Liver (tissue), 3 donors: ENCODE measurements around the gene CACNA1E.

ENCODE experiments used
- CTCF ChIP-seq: fragments of 150-350 bp; IDR thresholded peaks from 2 replicates; pipeline ENCODE4 v1.5.1; 2017; ENCODE audit warnings: improper control_type of control experiment, low read depth, low read length; ENCODE audit not compliant: missing input control
- EGR1 ChIP-seq, 2 donors: IDR thresholded peaks; 2 replicates each; pipeline ENCODE4 v1.6.1; 2016 to 2018; ENCODE audit warnings: antibody characterized with exemption in 2 of 2, low read depth in 2 of 2
- HNF4G ChIP-seq: IDR thresholded peaks from 2 replicates; pipeline ENCODE4 v1.6.1; 2016; ENCODE audit warnings: antibody characterized with exemption
- JUND ChIP-seq, 2 donors: IDR thresholded peaks; 2 replicates each; pipeline ENCODE4 v1.6.1; 2016; ENCODE audit warnings: antibody characterized with exemption in 2 of 2
- RAD21 ChIP-seq, 2 donors: IDR thresholded peaks; 2 replicates each; pipeline ENCODE4 v1.6.1; 2016; ENCODE audit warnings: antibody characterized with exemption in 2 of 2, mild to moderate bottlenecking in 2 of 2
- REST ChIP-seq: IDR thresholded peaks from 2 replicates; pipeline ENCODE4 v1.6.1; 2016; ENCODE audit warnings: antibody characterized with exemption, mild to moderate bottlenecking
- RXRA ChIP-seq, 2 donors: IDR thresholded peaks; 2 replicates each; pipeline ENCODE4 v1.6.1; 2017 to 2018; ENCODE audit warnings: antibody characterized with exemption in 2 of 2, mild to moderate bottlenecking in 1 of 2
- SP1 ChIP-seq: IDR thresholded peaks from 2 replicates; pipeline ENCODE4 v1.6.1; 2018; ENCODE audit warnings: antibody characterized with exemption, mild to moderate bottlenecking
- donor health status: healthy.
- donor health status: healthy.

- TF ChIP-seq REST (no peak), CTCF (no peak), EGR1 (IDR thresholded peaks at IDR 0.05; ENCODE audit: low read depth in 2 of 2) (no peak), RAD21 (IDR thresholded peaks at IDR 0.05) (no peak), RXRA (IDR thresholded peaks at IDR 0.05) (no peak), JUND (IDR thresholded peaks at IDR 0.05) (no peak), SP1 (no peak), HNF4G (no peak)
Measured at GRCh38 chr1:181769846-181770245, 286.5 kb downstream of the CACNA1E start.
